ENCODE results near the gene STX17.

DNA sequence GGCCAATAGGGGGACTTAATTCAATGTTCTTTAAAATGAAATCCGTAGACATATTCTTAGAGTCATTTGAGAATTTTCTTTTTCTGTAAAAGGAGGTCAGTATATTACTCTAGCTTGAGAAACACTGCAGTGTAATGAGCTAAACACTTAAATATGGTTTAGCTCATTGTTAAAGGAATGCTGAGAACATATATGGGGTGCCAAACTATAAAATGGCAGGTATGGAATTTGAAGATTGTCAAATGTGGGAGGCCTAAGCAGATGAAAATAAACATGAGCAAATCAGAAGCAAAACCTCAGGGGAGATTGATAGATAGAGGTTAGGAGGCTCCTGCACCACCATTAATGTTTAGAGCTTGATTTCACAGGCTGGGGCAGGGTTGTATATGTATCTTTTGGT, 57.9 kb downstream of the STX17 start:
- no peak for TF ChIP-seq EZH2 (IDR thresholded peaks at IDR 0.05; ENCODE audit: borderline replicate concordance, low read depth, low read length, severe bottlenecking)
- no peak for TF ChIP-seq POLR2A (IDR thresholded peaks at IDR 0.05; ENCODE audit: low read depth, low read length)
- TF ChIP-seq POLR2AphosphoS5 (IDR thresholded peaks at IDR 0.05; ENCODE audit: insufficient read depth, low read depth, low read length): no peak
- TF ChIP-seq CTCF (IDR thresholded peaks at IDR 0.05; ENCODE audit: extremely low read depth in 1 of 2, insufficient read depth in 1 of 2, low read depth in 1 of 2, low read length in 2 of 2): no peak
- TF ChIP-seq, protein P1, sequence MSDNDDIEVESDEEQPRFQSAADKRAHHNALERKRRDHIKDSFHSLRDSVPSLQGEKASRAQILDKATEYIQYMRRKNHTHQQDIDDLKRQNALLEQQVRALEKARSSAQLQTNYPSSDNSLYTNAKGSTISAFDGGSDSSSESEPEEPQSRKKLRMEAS (IDR thresholded peaks at IDR 0.05; ENCODE audit: insufficient read depth, insufficient read length): no peak
- TF ChIP-seq JUN (IDR thresholded peaks at IDR 0.05; ENCODE audit: borderline replicate concordance, insufficient read depth, insufficient read length, low read depth): no peak
- no peak for TF ChIP-seq FOS (IDR thresholded peaks at IDR 0.05; ENCODE audit: borderline replicate concordance, insufficient read depth, low read length)
